ENCODE data around the gene NARS2. TPM values are rescaled to one million over a fixed set of nuclear protein-coding genes. Genes with fewer than 3 reads are reported as not detected.
A peak's percentile ranks its signal among the peaks of the same experiment; 100 is the strongest.

NARS2 gene
- total and polyA plus RNA-seq, 2 donors (not counting 1 experiment from before 2014, with no cell fraction given): 13.2 to 15.7 TPM

GRCh38 chr11:78547931-78548705, 26.5 kb downstream of the NARS2 start:
- DNase-seq (ENCODE audit: low read depth in 2 of 2): no peak
- Histone ChIP-seq H3K79me2 (ENCODE audit: control insufficient read depth, insufficient read depth, low read length) (no peaks in the 10 kb centered on the region), H3K27ac (ENCODE audit: insufficient read depth, low read length) (no peak overlapping the region), H3K27me3 (ENCODE audit: control insufficient read depth, insufficient read depth, low read length) (no peaks in the 10 kb centered on the region), H3K4me2 (ENCODE audit: extremely low read depth, insufficient read depth, low read length) (no peak overlapping the region), H3K4me3 (replicated peaks in 1 of 4; ENCODE audit: control extremely low read depth in 1 of 4, insufficient read depth in 1 of 4, low read depth in 3 of 4, low read length in 4 of 4) (no peak overlapping the region), H3K36me3 (ENCODE audit: control insufficient read depth, insufficient read depth, low read length) (no peaks in the 10 kb centered on the region), H3K9me3 (ENCODE audit: control insufficient read depth, insufficient read depth, low read depth, low read length) (no peaks in the 10 kb centered on the region), H3K4me1 (ENCODE audit: control insufficient read depth, extremely low read depth, insufficient read depth, low read length) (no peaks in the 10 kb centered on the region), H2AFZ (ENCODE audit: low read length) (no peak overlapping the region), H4K20me1 (ENCODE audit: control insufficient read depth, extremely low read depth, insufficient read depth, low read length) (no peaks in the 10 kb centered on the region), H3K9ac (ENCODE audit: insufficient read depth, low read length) (no peak overlapping the region)
- no peak for TF ChIP-seq EZH2 (IDR thresholded peaks at IDR 0.05; ENCODE audit: low read length, missing control alignments)
- TF ChIP-seq, protein P1, sequence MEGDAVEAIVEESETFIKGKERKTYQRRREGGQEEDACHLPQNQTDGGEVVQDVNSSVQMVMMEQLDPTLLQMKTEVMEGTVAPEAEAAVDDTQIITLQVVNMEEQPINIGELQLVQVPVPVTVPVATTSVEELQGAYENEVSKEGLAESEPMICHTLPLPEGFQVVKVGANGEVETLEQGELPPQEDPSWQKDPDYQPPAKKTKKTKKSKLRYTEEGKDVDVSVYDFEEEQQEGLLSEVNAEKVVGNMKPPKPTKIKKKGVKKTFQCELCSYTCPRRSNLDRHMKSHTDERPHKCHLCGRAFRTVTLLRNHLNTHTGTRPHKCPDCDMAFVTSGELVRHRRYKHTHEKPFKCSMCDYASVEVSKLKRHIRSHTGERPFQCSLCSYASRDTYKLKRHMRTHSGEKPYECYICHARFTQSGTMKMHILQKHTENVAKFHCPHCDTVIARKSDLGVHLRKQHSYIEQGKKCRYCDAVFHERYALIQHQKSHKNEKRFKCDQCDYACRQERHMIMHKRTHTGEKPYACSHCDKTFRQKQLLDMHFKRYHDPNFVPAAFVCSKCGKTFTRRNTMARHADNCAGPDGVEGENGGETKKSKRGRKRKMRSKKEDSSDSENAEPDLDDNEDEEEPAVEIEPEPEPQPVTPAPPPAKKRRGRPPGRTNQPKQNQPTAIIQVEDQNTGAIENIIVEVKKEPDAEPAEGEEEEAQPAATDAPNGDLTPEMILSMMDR (conservative IDR thresholded peaks at IDR 0.05 in 1 of 2, IDR thresholded peaks at IDR 0.05 in 1 of 2; ENCODE audit: low read depth in 1 of 2, low read length in 2 of 2): no peak

GRCh38 chr11:78542007-78542406, 32.7 kb downstream of the NARS2 start:
- peak overlapping the region in 1 of 4 experiments; percentile 11 for H3K4me3 ChIP-seq (replicated peaks in 1 of 4; ENCODE audit: control extremely low read depth in 1 of 4, insufficient read depth in 1 of 4, low read depth in 3 of 4, low read length in 4 of 4)
- no peaks in the 10 kb centered on the region for H4K20me1 ChIP-seq (ENCODE audit: control insufficient read depth, extremely low read depth, insufficient read depth, low read length)
- H3K27me3 ChIP-seq (ENCODE audit: control insufficient read depth, insufficient read depth, low read length): no peaks in the 10 kb centered on the region
- no peak overlapping the region for H3K4me2 ChIP-seq (ENCODE audit: extremely low read depth, insufficient read depth, low read length)
- no peaks in the 10 kb centered on the region for H3K9me3 ChIP-seq (ENCODE audit: control insufficient read depth, insufficient read depth, low read depth, low read length)
- DNase-seq (ENCODE audit: low read depth in 2 of 2): peak; percentile 25 to 33
- no peak overlapping the region for H3K27ac ChIP-seq (ENCODE audit: insufficient read depth, low read length)
- TF ChIP-seq EZH2 (IDR thresholded peaks at IDR 0.05; ENCODE audit: low read length, missing control alignments): no peak
- TF ChIP-seq, protein P1 (conservative IDR thresholded peaks at IDR 0.05 in 1 of 2, IDR thresholded peaks at IDR 0.05 in 1 of 2; ENCODE audit: low read depth in 1 of 2, low read length in 2 of 2): no peak
- H3K9ac ChIP-seq (ENCODE audit: insufficient read depth, low read length): no peak overlapping the region
- no peak overlapping the region for H2AFZ ChIP-seq (ENCODE audit: low read length)
- no peaks in the 10 kb centered on the region for H3K4me1 ChIP-seq (ENCODE audit: control insufficient read depth, extremely low read depth, insufficient read depth, low read length)
- no peaks in the 10 kb centered on the region for H3K79me2 ChIP-seq (ENCODE audit: control insufficient read depth, insufficient read depth, low read length)
- no peaks in the 10 kb centered on the region for H3K36me3 ChIP-seq (ENCODE audit: control insufficient read depth, insufficient read depth, low read length)

- no peak overlapping the region for H3K27ac ChIP-seq (ENCODE audit: insufficient read depth, low read length)
- no peaks in the 10 kb centered on the region for H3K79me2 ChIP-seq (ENCODE audit: control insufficient read depth, insufficient read depth, low read length)
- H3K36me3 ChIP-seq (ENCODE audit: control insufficient read depth, insufficient read depth, low read length): no peaks in the 10 kb centered on the region
- H3K4me3 ChIP-seq (replicated peaks in 1 of 4; ENCODE audit: control extremely low read depth in 1 of 4, insufficient read depth in 1 of 4, low read depth in 3 of 4, low read length in 4 of 4): no peak overlapping the region
- H3K27me3 ChIP-seq (ENCODE audit: control insufficient read depth, insufficient read depth, low read length): no peaks in the 10 kb centered on the region
- peak overlapping the region; percentile 48 for H3K4me2 ChIP-seq (ENCODE audit: extremely low read depth, insufficient read depth, low read length)
- no peak for TF ChIP-seq EZH2 (IDR thresholded peaks at IDR 0.05; ENCODE audit: low read length, missing control alignments)
- TF ChIP-seq, protein P1 (conservative IDR thresholded peaks at IDR 0.05 in 1 of 2, IDR thresholded peaks at IDR 0.05 in 1 of 2; ENCODE audit: low read depth in 1 of 2, low read length in 2 of 2): no peak
- no peak overlapping the region for H3K9ac ChIP-seq (ENCODE audit: insufficient read depth, low read length)
- H4K20me1 ChIP-seq (ENCODE audit: control insufficient read depth, extremely low read depth, insufficient read depth, low read length): no peaks in the 10 kb centered on the region
- no peak for DNase-seq (ENCODE audit: low read depth in 2 of 2)
- H2AFZ ChIP-seq (ENCODE audit: low read length): no peak overlapping the region
- H3K4me1 ChIP-seq (ENCODE audit: control insufficient read depth, extremely low read depth, insufficient read depth, low read length): no peaks in the 10 kb centered on the region
- no peaks in the 10 kb centered on the region for H3K9me3 ChIP-seq (ENCODE audit: control insufficient read depth, insufficient read depth, low read depth, low read length)
Measured at GRCh38 chr11:78541537-78541936, 33.1 kb downstream of the NARS2 start.

All from fibroblast of lung (primary cell).